Measurements from ENCODE around the gene NCBP2.

NCBP2 gene

GRCh38 chr3:196962108-196962929 lies 20.0 kb upstream of the NCBP2 start:
- Histone ChIP-seq H3K36me3 (replicated peaks) (no peaks in the 10 kb centered on the region), H3K27ac (no peak overlapping the region), H3K27me3 (replicated peaks) (peaks cover 3% of the 10 kb centered on the region), H3K4me3 (ENCODE audit: low read depth, low read length) (no peak overlapping the region)
- no peak for TF ChIP-seq CTCF (IDR thresholded peaks at IDR 0.05; ENCODE audit: low read depth, low read length, missing control alignments)
- DNase-seq, result no peak
- in situ Hi-C loops (cut with HindIII; ENCODE audit: low pct_ligation_motif_present, low sequenced_read_pairs), result no loop called here

GRCh38 chr3:196954832-196955231 lies 12.5 kb upstream of the NCBP2 start:
- TF ChIP-seq CTCF (IDR thresholded peaks at IDR 0.05; ENCODE audit: low read depth, low read length, missing control alignments), result no peak
- no peak for DNase-seq
- in situ Hi-C loops (cut with HindIII; ENCODE audit: low pct_ligation_motif_present, low sequenced_read_pairs), result no loop called here
- Histone ChIP-seq H3K4me3 (ENCODE audit: low read depth, low read length) (no peak overlapping the region), H3K36me3 (replicated peaks) (no peaks in the 10 kb centered on the region), H3K27me3 (replicated peaks) (no peaks in the 10 kb centered on the region), H3K27ac (no peak overlapping the region)

- no peak for TF ChIP-seq CTCF (IDR thresholded peaks at IDR 0.05; ENCODE audit: low read depth, low read length, missing control alignments)
- DNase-seq, result no peak
- in situ Hi-C loops (cut with HindIII; ENCODE audit: low pct_ligation_motif_present, low sequenced_read_pairs), result no loop called here
- Histone ChIP-seq H3K4me3 (ENCODE audit: low read depth, low read length) (no peak overlapping the region), H3K36me3 (replicated peaks) (no peaks in the 10 kb centered on the region), H3K27me3 (replicated peaks) (no peaks in the 10 kb centered on the region), H3K27ac (no peak overlapping the region)
Observed at GRCh38 chr3:196951371-196951770, 9.0 kb upstream of the NCBP2 start.

DNA sequence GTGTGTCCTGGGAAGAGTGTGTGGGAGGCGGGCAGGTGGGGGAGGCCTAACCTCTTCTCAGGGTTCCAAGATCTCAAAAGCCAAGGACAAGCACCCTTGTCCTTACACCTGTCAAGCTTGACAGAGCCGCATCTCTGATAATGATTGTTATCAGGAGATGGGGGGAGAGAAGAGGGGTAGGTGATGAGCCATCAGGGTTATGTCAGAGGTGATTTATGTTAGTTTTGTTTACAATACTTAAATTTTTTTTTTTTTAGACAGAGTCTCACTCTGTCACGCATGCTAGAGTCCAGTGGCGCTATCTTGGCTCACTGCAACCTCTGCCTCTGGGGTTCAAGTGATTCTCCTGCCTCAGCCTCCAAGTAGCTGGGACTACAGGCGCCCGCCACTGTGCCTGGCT lies 7.4 kb upstream of the NCBP2 start:
- in situ Hi-C loops (cut with HindIII; ENCODE audit: low pct_ligation_motif_present, low sequenced_read_pairs), result no loop called here

GRCh38 chr3:196949285-196949619 lies 6.9 kb upstream of the NCBP2 start:
- TF ChIP-seq CTCF (IDR thresholded peaks at IDR 0.05; ENCODE audit: low read depth, low read length, missing control alignments), result no peak
- Histone ChIP-seq H3K36me3 (replicated peaks) (peaks cover 2% of the 10 kb centered on the region), H3K27ac (no peak overlapping the region), H3K27me3 (replicated peaks) (no peaks in the 10 kb centered on the region), H3K4me3 (ENCODE audit: low read depth, low read length) (no peak overlapping the region)
- DNase-seq, result no peak
- in situ Hi-C loops (cut with HindIII; ENCODE audit: low pct_ligation_motif_present, low sequenced_read_pairs), result no loop called here

More for the DNA sequence above, 7.4 kb upstream of the NCBP2 start:
- Histone ChIP-seq H3K27me3 (replicated peaks) (no peaks in the 10 kb centered on the region), H3K4me3 (ENCODE audit: low read depth, low read length) (no peak overlapping the region), H3K27ac (no peak overlapping the region), H3K36me3 (replicated peaks) (no peaks in the 10 kb centered on the region)
- no peak for DNase-seq
- no peak for TF ChIP-seq CTCF (IDR thresholded peaks at IDR 0.05; ENCODE audit: low read depth, low read length, missing control alignments)
